GM23338 (cell line): ENCODE measurements around the gene SLC48A1. TPM values are rescaled to one million over a fixed set of nuclear protein-coding genes. Genes with fewer than 3 reads are reported as not detected.

Source experiments
- ATAC-seq: fragments of 200-7000 bp; cut with Tn5 transposase; 3 replicates; pipeline ENCODE4 v1.9.1; 2020
- DNase-seq: peaks from one replicate; pipeline ENCODE4 v3.0.0-alpha.2; 2015; ENCODE audit warnings: low spot score
- H2AFZ ChIP-seq: fragments of 200-600 bp; sonication (generic); 2 replicates; pipeline ENCODE4 v1.8.0; 2016; ENCODE audit warnings: antibody characterized with exemption, mild to moderate bottlenecking, moderate library complexity
- H3F3A ChIP-seq: fragments of 200-600 bp; sonication (generic); replicated peaks from 2 replicates; pipeline ENCODE4 v1.8.0; 2017; ENCODE audit warnings: antibody characterized with exemption, mixed run types, low read depth
- H3K27ac ChIP-seq: fragments of 200-600 bp; sonication (generic); 2 replicates; pipeline ENCODE4 v1.6.1; 2016; ENCODE audit warnings: low read depth
- H3K27me3 ChIP-seq: fragments of 200-600 bp; sonication (generic); 2 replicates; pipeline ENCODE4 v1.8.0; 2016; ENCODE audit warnings: mild to moderate bottlenecking, mixed run types, moderate library complexity; ENCODE audit not compliant: insufficient read depth
- H3K36me3 ChIP-seq: fragments of 200-600 bp; sonication (generic); 2 replicates; pipeline ENCODE4 v1.8.0; 2016; ENCODE audit warnings: mild to moderate bottlenecking; ENCODE audit not compliant: insufficient read depth
- H3K4me1 ChIP-seq: fragments of 200-600 bp; sonication (generic); 2 replicates; pipeline ENCODE4 v1.8.0; 2016; ENCODE audit warnings: mild to moderate bottlenecking, moderate library complexity; ENCODE audit not compliant: insufficient read depth
- H3K4me2 ChIP-seq: fragments of 200-600 bp; sonication (generic); 2 replicates; pipeline ENCODE4 v1.7.1; 2017; ENCODE audit warnings: mixed run types
- H3K4me3 ChIP-seq: fragments of 200-600 bp; sonication (generic); 2 replicates; pipeline ENCODE4 v1.6.1; 2016; ENCODE audit warnings: mixed run types
- H3K79me2 ChIP-seq: fragments of 200-600 bp; sonication (generic); replicated peaks from 2 replicates; pipeline ENCODE4 v1.8.0; 2017; ENCODE audit warnings: mild to moderate bottlenecking; ENCODE audit not compliant: insufficient read depth
- H3K9me2 ChIP-seq: fragments of 200-600 bp; sonication (generic); 2 replicates; pipeline ENCODE4 v1.8.0; 2017; ENCODE audit not compliant: insufficient read depth
- H4K20me1 ChIP-seq: fragments of 200-600 bp; sonication (generic); replicated peaks from 2 replicates; pipeline ENCODE4 v1.8.0; 2017; ENCODE audit warnings: mild to moderate bottlenecking; ENCODE audit not compliant: insufficient read depth
- H3K27ac Mint-ChIP-seq: 2 replicates; pipeline ENCODE4 v1.8.0; 2020; ENCODE audit warnings: inconsistent platforms, mild to moderate bottlenecking, moderate library complexity, mixed read lengths
- H3K27me3 Mint-ChIP-seq: 3 replicates; pipeline ENCODE4 v1.8.0; 2022; ENCODE audit warnings: low read depth, mild to moderate bottlenecking, moderate library complexity, mixed read lengths, inconsistent platforms; ENCODE audit not compliant: insufficient read depth, poor library complexity
- H3K36me3 Mint-ChIP-seq: 3 replicates; pipeline ENCODE4 v1.8.0; 2021; ENCODE audit warnings: low read depth, mild to moderate bottlenecking, inconsistent platforms, moderate library complexity, mixed read lengths
- H3K4me1 Mint-ChIP-seq: 3 replicates; pipeline ENCODE4 v1.8.0; 2020; ENCODE audit warnings: mild to moderate bottlenecking, inconsistent platforms, mixed read lengths
- H3K4me3 Mint-ChIP-seq: 3 replicates; pipeline ENCODE4 v1.8.0; 2021; ENCODE audit warnings: moderate library complexity, mild to moderate bottlenecking, inconsistent platforms, mixed read lengths
- H3K9me3 Mint-ChIP-seq: 3 replicates; pipeline ENCODE4 v1.8.0; 2020; ENCODE audit warnings: moderate library complexity, mild to moderate bottlenecking, inconsistent platforms, mixed read lengths
- REST ChIP-seq: IDR thresholded peaks from one replicate; pipeline ENCODE4 v1.6.1; 2018; ENCODE audit warnings: antibody characterized with exemption; ENCODE audit not compliant: unreplicated experiment
- STAT1 ChIP-seq: IDR thresholded peaks from one replicate; pipeline ENCODE4 v1.6.1; 2016; ENCODE audit warnings: antibody characterized with exemption; ENCODE audit not compliant: unreplicated experiment
- ZNF462 ChIP-seq: fragments of 250-450 bp; sonication (Bioruptor Pico); IDR thresholded peaks from 2 replicates; pipeline ENCODE4 v1.5.0; 2020; ENCODE audit warnings: mild to moderate bottlenecking, moderate library complexity
- polyA plus RNA-seq: library from polyadenylated mRNA; unstranded; fragments of >200 nt; fragmentation: Nextera tagmentation; extraction: Ambion mirVana; gene quantifications from 2 replicates; pipeline ENCODE4 v1.2.1, GENCODE V29; 2016
- total RNA-seq: library from RNA; depleted of rRNA; stranded (reverse); fragments of >200 nt; shearing (Covaris generic); gene quantifications from 2 replicates; pipeline ENCODE4 v1.2.3, GENCODE V29; 2014
- TF ChIP-seq, protein P1 (sequence below): IDR thresholded peaks from 2 replicates; pipeline ENCODE4 v1.6.1; 2016; ENCODE audit warnings: antibody characterized with exemption

Gene SLC48A1
- total and polyA plus RNA-seq, 2 experiments from 2014 or later: 5.8 to 9.0 TPM

GRCh38 chr12:47747596-47748506, 25.2 kb upstream of the SLC48A1 start (continued):
- TF ChIP-seq STAT1: no peak
- no peak for TF ChIP-seq REST
- TF ChIP-seq, protein P1, sequence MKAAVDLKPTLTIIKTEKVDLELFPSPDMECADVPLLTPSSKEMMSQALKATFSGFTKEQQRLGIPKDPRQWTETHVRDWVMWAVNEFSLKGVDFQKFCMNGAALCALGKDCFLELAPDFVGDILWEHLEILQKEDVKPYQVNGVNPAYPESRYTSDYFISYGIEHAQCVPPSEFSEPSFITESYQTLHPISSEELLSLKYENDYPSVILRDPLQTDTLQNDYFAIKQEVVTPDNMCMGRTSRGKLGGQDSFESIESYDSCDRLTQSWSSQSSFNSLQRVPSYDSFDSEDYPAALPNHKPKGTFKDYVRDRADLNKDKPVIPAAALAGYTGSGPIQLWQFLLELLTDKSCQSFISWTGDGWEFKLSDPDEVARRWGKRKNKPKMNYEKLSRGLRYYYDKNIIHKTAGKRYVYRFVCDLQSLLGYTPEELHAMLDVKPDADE: no peak

DNA sequence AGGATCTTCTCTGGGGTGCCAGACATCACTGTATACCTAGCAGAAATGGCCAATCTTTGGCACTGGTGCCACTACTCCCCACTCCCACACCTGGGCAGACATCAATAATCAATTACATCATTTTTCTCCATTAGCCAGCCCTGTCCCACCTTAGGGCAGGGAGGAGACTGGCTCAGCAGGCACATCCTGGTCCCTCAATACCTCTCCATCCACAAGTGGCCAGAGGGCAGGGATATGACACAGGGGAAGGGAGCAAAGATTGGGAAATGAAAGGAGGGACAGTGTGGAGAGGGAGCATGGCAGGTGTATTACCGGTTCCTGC, 24.6 kb upstream of the SLC48A1 start:
- no peaks in the 10 kb centered on the region for H3K36me3 ChIP-seq
- Mint-ChIP-seq H3K4me1 (peaks cover 49% of the 10 kb centered on the region), H3K4me3 (no peak overlapping the region), H3K36me3 (peaks cover 4% of the 10 kb centered on the region; the same call in 1 of the 3 replicates), H3K9me3 (no peaks in the 10 kb centered on the region; the same call in 2 of the 3 replicates), H3K27ac (no peak overlapping the region), H3K27me3 (peaks cover 27% of the 10 kb centered on the region)
- H4K20me1 ChIP-seq: no peaks in the 10 kb centered on the region
- no peak overlapping the region for H2AFZ ChIP-seq
- H3K4me2 ChIP-seq: no peak overlapping the region
- TF ChIP-seq ZNF462: no peak
- no peak overlapping the region for H3K27ac ChIP-seq
- H3K9me2 ChIP-seq: no peaks in the 10 kb centered on the region
- H3F3A ChIP-seq: no peaks in the 10 kb centered on the region
- no peaks in the 10 kb centered on the region for H3K79me2 ChIP-seq
- H3K27me3 ChIP-seq: no peaks in the 10 kb centered on the region
- no peak overlapping the region for H3K4me3 ChIP-seq
- ATAC-seq (no peak), DNase-seq (no peak)
- H3K4me1 ChIP-seq: peaks cover 11% of the 10 kb centered on the region
